ENCODE results near the gene WBP2. TPM values are rescaled to one million over a fixed set of nuclear protein-coding genes. Genes with fewer than 3 reads are reported as not detected.

Gene WBP2
- total RNA-seq, 2 donors from 2014 or later, result 100.0 to 163 TPM

- DNase-seq (ENCODE audit: low spot score), result no peak
- Histone ChIP-seq H3K9me3 (no peaks in the 10 kb centered on the region), H3K4me3 (no peak overlapping the region), H3K27me3 (no peaks in the 10 kb centered on the region), H3K36me3 (peaks cover 14% of the 10 kb centered on the region), H3K27ac (no peak overlapping the region), H3K4me1 (peaks cover 0 to 22% of the 10 kb centered on the region in 2 donors)
- no peak for TF ChIP-seq CTCF (IDR thresholded peaks at IDR 0.05)
Measured at GRCh38 chr17:75803883-75804282, 51.3 kb downstream of the WBP2 start.

GRCh38 chr17:75799402-75799801 lies 55.7 kb downstream of the WBP2 start:
- peaks cover 24% of the 10 kb centered on the region for H3K36me3 ChIP-seq

GRCh38 chr17:75795820-75796607 lies 59.1 kb downstream of the WBP2 start:
- H3K4me1 ChIP-seq, result no peaks in the 10 kb centered on the region
- H3K36me3 ChIP-seq, result peaks cover 24% of the 10 kb centered on the region
- no peaks in the 10 kb centered on the region for H3K9me3 ChIP-seq
- no peak overlapping the region for H3K4me3 ChIP-seq
- TF ChIP-seq CTCF (IDR thresholded peaks at IDR 0.05), result no peak
- H3K27me3 ChIP-seq, result no peaks in the 10 kb centered on the region
- no peak overlapping the region for H3K27ac ChIP-seq
- DNase-seq (ENCODE audit: low spot score), result no peak

More at GRCh38 chr17:75799402-75799801, 55.7 kb downstream of the WBP2 start:
- DNase-seq (ENCODE audit: low spot score), result no peak
- H3K9me3 ChIP-seq, result no peaks in the 10 kb centered on the region
- TF ChIP-seq CTCF (IDR thresholded peaks at IDR 0.05), result no peak
- no peak overlapping the region for H3K4me3 ChIP-seq
- H3K27me3 ChIP-seq, result no peaks in the 10 kb centered on the region
- no peak overlapping the region for H3K27ac ChIP-seq
- H3K4me1 ChIP-seq, result no peaks in the 10 kb centered on the region

Other genes with a start within 250 kb of the WBP2 start
- gene SMIM5, start 221.9 kb downstream of the WBP2 start, total RNA-seq, result 10 to 100 TPM in 1 of 2 donors, 1 to 10 TPM in 1; 6.4 to 12.0 TPM
- gene RECQL5, start 188.2 kb downstream of the WBP2 start, total RNA-seq, result 1 to 10 TPM; 6.2 to 7.1 TPM
- 10 to 100 TPM; 28.5 to 44.6 TPM for gene SAP30BP, start 188.0 kb downstream of the WBP2 start, total RNA-seq
- gene ITGB4, start 133.9 kb downstream of the WBP2 start, total RNA-seq, result 10 to 100 TPM; 11.1 to 37.5 TPM
- 10 to 100 TPM; 19.6 to 21.0 TPM for gene GALK1, start 90.1 kb downstream of the WBP2 start, total RNA-seq
- 10 to 100 TPM; 18.8 to 25.3 TPM for gene UNK, start 70.5 kb downstream of the WBP2 start, total RNA-seq
- gene UNC13D, start 10.9 kb downstream of the WBP2 start, total RNA-seq, result 10 to 100 TPM; 11.1 to 25.9 TPM
- 10 to 100 TPM; 16.8 to 24.8 TPM for gene TRIM47, start 23.2 kb upstream of the WBP2 start, total RNA-seq
- gene TRIM65, start 41.6 kb upstream of the WBP2 start, total RNA-seq, result 1 to 10 TPM; 7.0 to 9.8 TPM
- 10 to 100 TPM; 27.2 to 36.4 TPM for gene MRPL38, start 49.5 kb upstream of the WBP2 start, total RNA-seq
- 1 to 10 TPM; 3.8 to 6.3 TPM for gene FBF1, start 85.7 kb upstream of the WBP2 start, total RNA-seq
- gene ACOX1, start 123.8 kb upstream of the WBP2 start, total RNA-seq, result 10 to 100 TPM; 49.6 to 67.4 TPM
- 10 to 100 TPM in 1 of 2 donors, 1 to 10 TPM in 1; 8.8 to 14.0 TPM for gene TEN1, start 123.9 kb upstream of the WBP2 start, total RNA-seq
- gene CDK3, start 145.5 kb upstream of the WBP2 start, total RNA-seq, result 1 to 10 TPM in 1 of 2 donors, not detected in 1; 2.0 TPM
- gene EVPL, start 172.0 kb upstream of the WBP2 start, total RNA-seq, result under 1 TPM; 0.30 to 0.71 TPM
- gene SRP68, start 217.2 kb upstream of the WBP2 start, total RNA-seq, result 10 to 100 TPM; 35.2 to 43.9 TPM
- gene GALR2, start 219.4 kb upstream of the WBP2 start, total RNA-seq, result not detected
- not detected for gene ZACN, start 223.8 kb upstream of the WBP2 start, total RNA-seq
- 10 to 100 TPM; 56.0 to 65.3 TPM for gene EXOC7, start 248.5 kb upstream of the WBP2 start, total RNA-seq